ENCODE results near the gene SORL1.

- TF ChIP-seq POLR2AphosphoS5 (IDR thresholded peaks at IDR 0.05) (no peak), CTCF (IDR thresholded peaks at IDR 0.05) (no peak), POLR2A (IDR thresholded peaks at IDR 0.05) (no peak)
These were observed 3.0 kb upstream of the SORL1 start for GRCh38 chr11:121449123-121449522.

Data from gastroesophageal sphincter (tissue), 3 donors.